GM12875 (cell line): ENCODE results near the gene KLC4.
"Not testable (repeated sequence)": the region's sequence is repeated elsewhere in the genome, so short reads cannot be mapped to it uniquely, and the experiment has no call there.

Experiments
- H3K4me3 ChIP-seq: one replicate; pipeline ENCODE4 v1.5.1; 2011; ENCODE audit warnings: low read depth, low read length, control low read depth
- CTCF ChIP-seq: IDR thresholded peaks from 2 replicates; pipeline ENCODE4 v1.5.1; 2011; ENCODE audit warnings: low read depth, mild to moderate bottlenecking, control low read depth, inconsistent platforms, low read length, moderate library complexity, borderline replicate concordance; ENCODE audit not compliant: insufficient read depth

Gene KLC4

GRCh38 chr6:43036712-43037111 lies 22.7 kb upstream of the KLC4 start:
- no peak overlapping the region for H3K4me3 ChIP-seq
- no peak for TF ChIP-seq CTCF

DNA sequence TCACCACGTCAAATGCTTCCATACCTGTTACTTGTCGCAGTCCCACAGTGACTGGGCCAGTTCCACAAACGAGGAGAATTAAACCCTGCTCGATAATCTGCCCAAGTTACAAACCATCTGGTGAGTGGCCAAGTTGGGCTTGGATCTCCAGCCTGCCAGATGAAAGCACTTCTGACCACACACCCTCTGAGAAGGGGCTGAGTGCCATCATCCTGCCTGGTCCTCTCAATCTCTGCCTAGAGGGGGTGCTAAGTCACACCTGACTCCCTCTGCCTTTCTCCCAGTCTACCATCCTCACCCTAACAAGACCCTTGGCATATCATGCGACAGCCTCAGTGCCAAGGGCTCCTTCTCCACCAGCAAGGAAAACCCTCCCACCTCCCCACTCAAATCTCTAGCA lies 22.2 kb upstream of the KLC4 start:
- H3K4me3 ChIP-seq = no peak overlapping the region
- no peak for TF ChIP-seq CTCF

GRCh38 chr6:43037706-43038105 lies 21.7 kb upstream of the KLC4 start:
- no peak overlapping the region for H3K4me3 ChIP-seq
- no peak for TF ChIP-seq CTCF

DNA sequence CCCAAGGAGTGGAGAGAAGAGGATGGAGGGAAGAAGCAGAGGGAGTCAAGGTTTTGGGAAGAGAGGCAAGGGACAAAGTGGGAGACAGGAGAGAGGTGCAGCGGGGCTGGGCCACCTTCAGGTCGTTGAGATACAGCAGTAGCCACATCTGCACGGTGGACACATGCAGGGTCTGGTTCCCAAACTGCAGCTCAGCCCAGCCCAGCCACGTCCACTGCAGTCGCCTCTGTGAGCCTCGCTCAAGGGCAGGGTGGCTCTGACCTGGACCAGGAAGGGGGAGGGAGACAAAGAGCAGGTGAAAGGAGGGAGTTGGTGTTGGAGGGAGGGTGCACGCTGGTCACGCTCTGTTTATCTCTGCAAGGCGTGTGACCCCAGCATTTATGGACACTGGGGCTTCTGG lies 20.7 kb upstream of the KLC4 start:
- H3K4me3 ChIP-seq = no peak overlapping the region
- no peak for TF ChIP-seq CTCF

DNA sequence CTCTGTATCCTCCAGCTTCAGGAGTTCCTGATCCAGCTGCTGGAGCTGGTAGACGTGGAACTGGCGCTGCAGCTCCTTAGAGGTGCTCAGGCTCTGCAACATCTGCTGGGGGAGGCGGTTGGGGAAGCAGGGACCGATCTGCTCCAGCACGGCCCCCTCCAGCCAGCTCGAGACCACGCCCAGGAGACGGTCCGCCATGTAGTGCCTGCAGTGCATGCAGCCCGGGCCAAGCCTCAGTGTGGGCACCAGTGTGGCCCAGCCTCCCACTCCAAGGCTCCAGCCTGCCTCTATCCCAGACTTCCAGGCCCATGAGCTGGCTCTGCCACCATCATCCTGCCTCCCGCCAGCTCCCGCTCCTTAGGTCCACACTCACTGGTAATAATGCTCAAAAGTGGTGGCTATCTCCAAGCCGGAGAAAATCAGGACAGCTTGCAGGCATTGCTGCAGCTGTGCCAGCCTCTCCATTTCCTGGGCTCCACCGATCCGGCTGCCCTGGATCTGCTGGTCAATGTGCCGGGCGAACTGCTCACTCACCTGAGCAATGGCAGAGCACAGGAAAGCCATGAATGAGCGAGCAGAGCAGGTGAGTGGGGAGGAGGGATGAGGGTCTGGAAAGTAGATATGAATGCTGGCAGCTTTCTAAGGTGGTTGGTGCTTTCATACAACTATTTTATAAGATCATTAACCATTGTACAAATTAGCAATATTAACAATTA lies 18.7 kb upstream of the KLC4 start:
- no peak overlapping the region for H3K4me3 ChIP-seq
- no peak for TF ChIP-seq CTCF

DNA sequence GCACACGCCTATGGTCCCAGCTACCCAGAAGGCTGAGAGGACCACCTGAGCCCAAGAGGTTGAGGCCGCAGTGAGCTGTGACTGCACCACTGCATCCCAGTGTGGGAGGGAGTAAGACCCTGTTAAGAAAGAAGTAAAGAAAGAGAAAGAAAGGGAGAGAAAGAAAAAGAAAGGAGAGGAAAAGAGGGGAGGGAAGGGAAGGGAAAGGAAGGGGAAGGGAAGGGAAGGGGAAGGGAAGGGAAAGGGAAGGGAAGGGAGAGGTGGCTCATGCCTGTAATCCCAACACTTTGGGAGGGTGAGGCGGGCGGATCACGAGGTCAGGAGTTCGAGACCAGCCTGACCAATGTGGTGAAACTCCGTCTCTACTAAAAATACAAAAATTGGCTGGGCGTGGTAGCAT lies 18.0 kb upstream of the KLC4 start:
- H3K4me3 ChIP-seq = not testable (repeated sequence)

DNA sequence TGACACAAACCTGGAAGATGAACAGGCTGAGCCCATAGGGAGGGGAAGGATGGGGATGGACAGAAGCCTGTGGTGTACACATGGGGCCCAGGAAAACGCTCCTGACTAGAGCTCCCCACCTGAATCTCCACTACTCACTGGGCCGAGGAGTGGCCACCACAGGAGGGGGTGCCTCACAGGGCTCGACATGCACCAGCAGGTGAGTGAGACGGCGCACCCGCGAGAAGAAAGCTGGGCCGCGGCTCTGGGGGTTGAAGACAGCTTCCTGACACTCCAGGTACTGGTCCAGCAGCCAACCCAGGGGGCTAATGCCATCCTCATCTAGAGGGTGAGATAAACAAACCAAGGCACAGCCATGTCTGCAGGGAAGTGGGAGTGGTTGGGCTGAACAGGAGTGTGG lies 16.1 kb upstream of the KLC4 start:
- H3K4me3 ChIP-seq = no peak overlapping the region
- TF ChIP-seq CTCF = no peak

DNA sequence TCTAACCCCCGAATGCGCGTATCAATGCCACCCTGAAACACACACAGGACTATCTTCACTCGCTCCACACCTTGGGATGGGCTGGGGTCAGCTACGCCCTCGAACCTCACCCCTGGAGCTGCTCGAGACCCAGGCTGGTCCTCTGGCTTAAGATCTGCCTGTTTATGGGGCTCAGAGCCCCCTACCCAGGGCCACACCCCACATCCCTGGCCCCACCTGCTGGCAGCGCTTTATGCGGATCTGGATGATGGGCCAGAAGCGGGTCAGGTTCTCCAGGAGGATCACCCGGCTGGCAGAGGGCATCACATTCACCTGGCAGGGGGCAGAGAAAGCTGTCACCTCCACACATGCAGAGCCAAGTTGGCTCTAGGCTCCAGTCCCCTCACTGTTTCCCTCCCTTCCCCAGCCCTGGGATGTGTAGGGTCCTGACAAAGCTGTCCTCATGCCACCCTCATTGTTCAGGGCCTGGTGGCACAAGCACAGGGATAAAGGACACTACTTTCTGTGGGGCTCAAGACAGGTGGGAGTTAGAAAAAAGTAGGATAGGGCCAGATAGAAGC lies 14.0 kb upstream of the KLC4 start:
- no peak for TF ChIP-seq CTCF
- no peak overlapping the region for H3K4me3 ChIP-seq
